Measurements from ENCODE around the gene TPM1. TPM values are rescaled to one million over a fixed set of nuclear protein-coding genes. Genes with fewer than 3 reads are reported as not detected.

TPM1 gene
- total and polyA plus RNA-seq, 8 donors = 196 to 681 (median 587) TPM

DNA sequence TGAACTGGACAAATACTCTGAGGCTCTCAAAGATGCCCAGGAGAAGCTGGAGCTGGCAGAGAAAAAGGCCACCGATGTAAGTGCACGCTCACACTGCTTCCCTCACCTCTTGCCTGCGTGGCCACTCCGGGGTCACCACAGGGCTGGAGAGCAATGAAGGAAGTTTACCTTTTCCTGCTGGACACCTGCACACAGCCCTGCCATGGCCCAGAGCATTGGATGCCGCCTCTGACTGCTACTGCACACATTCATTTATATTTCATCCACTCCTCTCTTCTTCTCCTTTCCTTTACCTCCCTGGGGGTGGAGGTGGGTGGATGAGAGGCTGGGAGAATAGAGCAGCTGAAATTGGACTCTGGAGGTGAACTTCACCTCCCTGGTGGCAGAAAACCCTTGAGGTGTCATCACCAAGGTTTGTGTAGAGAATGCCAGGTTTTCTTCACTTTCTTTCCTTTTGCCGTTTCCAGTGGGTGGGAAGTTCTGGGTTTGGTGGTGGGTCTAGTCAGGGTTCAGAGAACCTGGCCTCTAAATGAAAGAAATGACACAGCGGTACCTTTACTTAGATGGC is 1.6 kb downstream of the TPM1 start:
- ATAC-seq (no peak), DNase-seq (no peak)
- H3K36me3 ChIP-seq = no peaks in the 10 kb centered on the region
- TF ChIP-seq, protein P1, sequence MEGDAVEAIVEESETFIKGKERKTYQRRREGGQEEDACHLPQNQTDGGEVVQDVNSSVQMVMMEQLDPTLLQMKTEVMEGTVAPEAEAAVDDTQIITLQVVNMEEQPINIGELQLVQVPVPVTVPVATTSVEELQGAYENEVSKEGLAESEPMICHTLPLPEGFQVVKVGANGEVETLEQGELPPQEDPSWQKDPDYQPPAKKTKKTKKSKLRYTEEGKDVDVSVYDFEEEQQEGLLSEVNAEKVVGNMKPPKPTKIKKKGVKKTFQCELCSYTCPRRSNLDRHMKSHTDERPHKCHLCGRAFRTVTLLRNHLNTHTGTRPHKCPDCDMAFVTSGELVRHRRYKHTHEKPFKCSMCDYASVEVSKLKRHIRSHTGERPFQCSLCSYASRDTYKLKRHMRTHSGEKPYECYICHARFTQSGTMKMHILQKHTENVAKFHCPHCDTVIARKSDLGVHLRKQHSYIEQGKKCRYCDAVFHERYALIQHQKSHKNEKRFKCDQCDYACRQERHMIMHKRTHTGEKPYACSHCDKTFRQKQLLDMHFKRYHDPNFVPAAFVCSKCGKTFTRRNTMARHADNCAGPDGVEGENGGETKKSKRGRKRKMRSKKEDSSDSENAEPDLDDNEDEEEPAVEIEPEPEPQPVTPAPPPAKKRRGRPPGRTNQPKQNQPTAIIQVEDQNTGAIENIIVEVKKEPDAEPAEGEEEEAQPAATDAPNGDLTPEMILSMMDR (IDR thresholded peaks at IDR 0.05) = no peak
- peak overlapping the region; percentile 51 to 66 for H3K4me3 ChIP-seq
- peaks cover 22 to 83% of the 10 kb centered on the region in 2 donors for H3K27me3 ChIP-seq
- H3K4me1 ChIP-seq = peaks cover 4 to 33% of the 10 kb centered on the region in 2 donors
- no peaks in the 10 kb centered on the region for H3K9me3 ChIP-seq
- intact Hi-C loops (cut with DNase I) = loop anchor here in 1 of 2 donors (10.0 kb wide), 2 partner anchors 259 to 361 kb away; no protein-coding TSS in a partner anchor
- peak overlapping the region in 1 of 2 donors; percentile 46 for H3K27ac ChIP-seq

DNA sequence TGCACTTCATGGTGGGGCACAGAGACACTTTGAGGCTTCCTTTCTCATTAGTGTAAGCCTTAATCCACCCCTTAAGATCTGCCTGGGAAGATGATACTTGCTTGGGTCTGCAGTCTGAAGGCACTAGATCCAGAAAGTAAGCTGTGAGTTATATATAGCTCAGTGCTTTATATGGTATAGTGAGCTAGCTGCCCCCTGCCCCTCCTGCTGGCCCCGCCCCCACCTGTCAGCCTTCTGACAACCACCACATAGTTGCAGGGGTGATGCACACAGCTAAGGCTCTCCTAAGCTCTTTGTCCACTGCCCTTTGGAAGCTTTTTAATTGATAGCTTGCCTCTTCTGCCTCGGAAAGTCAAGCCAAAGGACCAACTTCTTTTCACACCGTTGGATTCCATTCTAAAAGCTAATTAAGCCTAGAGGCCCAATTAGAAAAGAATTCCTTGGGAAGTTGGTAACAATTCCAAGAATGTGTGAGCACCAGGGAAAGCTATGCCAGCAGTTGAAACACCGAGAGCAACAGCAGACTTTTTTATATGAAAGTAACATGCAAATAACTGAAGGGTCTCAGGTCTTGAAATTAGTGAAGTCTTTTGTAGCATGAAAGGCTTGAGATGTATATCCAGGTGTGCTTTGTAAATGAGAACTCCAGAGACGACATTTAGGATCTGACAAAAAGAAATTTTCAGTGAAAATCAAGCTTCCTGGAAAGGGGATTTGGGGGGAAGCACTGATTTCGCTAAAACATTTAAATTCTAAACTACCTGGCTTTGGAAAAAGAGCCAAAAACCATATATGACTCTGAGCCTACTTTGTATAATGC is 2.3 kb downstream of the TPM1 start:
- H3K4me1 ChIP-seq = peaks cover 9 to 40% of the 10 kb centered on the region in 2 donors
- H3K4me3 ChIP-seq = peak overlapping the region; percentile 51 to 66
- H3K9me3 ChIP-seq = no peaks in the 10 kb centered on the region
- H3K27ac ChIP-seq = peak overlapping the region in 1 of 2 donors; percentile 46
- TF ChIP-seq, protein P1 (IDR thresholded peaks at IDR 0.05) = no peak
- ATAC-seq = no peak
- H3K27me3 ChIP-seq = peaks cover 22 to 77% of the 10 kb centered on the region in 2 donors
- no peak for DNase-seq
- no peaks in the 10 kb centered on the region for H3K36me3 ChIP-seq
- intact Hi-C loops (cut with DNase I) = loop anchor here in 1 of 2 donors (5.0 to 10.0 kb wide), 3 partner anchors 47 to 360 kb away; no protein-coding TSS in a partner anchor

DNA sequence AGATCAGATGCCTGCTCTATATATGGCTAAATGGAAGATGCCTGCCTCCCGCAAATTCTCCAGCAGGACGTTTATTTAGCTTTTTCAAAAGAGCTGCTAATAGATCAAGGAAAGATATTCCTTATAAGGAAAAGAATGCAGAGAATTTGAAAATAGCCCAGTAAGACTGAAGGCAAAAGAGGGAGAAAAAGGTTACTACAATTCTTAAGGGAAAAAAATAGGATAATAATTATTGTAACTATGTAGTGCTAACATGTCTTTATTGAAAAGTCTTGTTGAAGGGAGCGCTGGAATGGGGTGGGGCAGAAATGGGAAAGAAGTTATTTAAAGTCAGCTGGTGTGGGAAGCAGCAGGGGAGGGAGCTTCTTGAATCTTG is 2.9 kb downstream of the TPM1 start:
- H3K36me3 ChIP-seq = no peaks in the 10 kb centered on the region
- peak overlapping the region; percentile 51 to 66 for H3K4me3 ChIP-seq
- TF ChIP-seq, protein P1 (IDR thresholded peaks at IDR 0.05) = no peak
- H3K9me3 ChIP-seq = no peaks in the 10 kb centered on the region
- intact Hi-C loops (cut with DNase I) = loop anchor here in 1 of 2 donors (5.0 to 10.0 kb wide), 3 partner anchors 47 to 359 kb away; no protein-coding TSS in a partner anchor
- H3K27me3 ChIP-seq = peaks cover 22 to 72% of the 10 kb centered on the region in 2 donors
- H3K4me1 ChIP-seq = peaks cover 15 to 46% of the 10 kb centered on the region in 2 donors
- H3K27ac ChIP-seq = peak overlapping the region in 1 of 2 donors; percentile 20
- ATAC-seq (no peak), DNase-seq (no peak)

DNA sequence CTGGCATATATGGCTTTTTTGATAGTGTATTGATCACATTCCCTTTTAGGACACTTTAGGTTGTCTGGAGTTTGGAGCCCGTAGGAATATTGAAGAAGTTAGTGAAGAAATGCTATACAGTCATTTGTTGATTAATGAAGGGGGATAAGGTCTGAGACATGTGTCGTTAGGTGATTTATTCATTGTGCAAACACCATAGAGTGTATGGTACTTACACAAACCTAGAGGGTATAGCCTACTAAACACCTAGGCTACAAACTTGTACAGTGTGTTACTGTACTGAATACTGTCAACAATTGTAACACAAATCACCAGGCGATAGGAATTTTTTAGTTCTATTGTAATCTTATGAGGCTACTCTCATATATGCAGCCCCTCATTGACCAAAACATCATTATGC is 3.3 kb downstream of the TPM1 start:
- DNase-seq (no peak), ATAC-seq (no peak)
- peak overlapping the region; percentile 51 to 66 for H3K4me3 ChIP-seq
- intact Hi-C loops (cut with DNase I) = loop anchor here in 1 of 2 donors (5.0 to 10.0 kb wide), 3 partner anchors 46 to 359 kb away; no protein-coding TSS in a partner anchor
- H3K9me3 ChIP-seq = no peaks in the 10 kb centered on the region
- TF ChIP-seq, protein P1 (IDR thresholded peaks at IDR 0.05) = no peak
- H3K4me1 ChIP-seq = peaks cover 19 to 51% of the 10 kb centered on the region in 2 donors
- H3K27me3 ChIP-seq = peaks cover 22 to 67% of the 10 kb centered on the region in 2 donors
- no peaks in the 10 kb centered on the region for H3K36me3 ChIP-seq
- peak overlapping the region in 1 of 2 donors; percentile 20 for H3K27ac ChIP-seq

Measured in left lung (tissue), 10 donors.